AG04450 (cell line): ENCODE data around the gene APP. TPM values are rescaled to one million over a fixed set of nuclear protein-coding genes. Genes with fewer than 3 reads are reported as not detected.

Experiments used
- CTCF ChIA-PET: fragments of 300-600, 350-600 bp; formaldehyde crosslinking; extraction: SDS; loops from one replicate; lab custom pipeline; 2022; ENCODE audit warnings: antibody characterized with exemption, inconsistent platforms; lab: Charles Lee
- POLR2A ChIA-PET: fragments of 350-600 bp; formaldehyde crosslinking; extraction: SDS; loops from one replicate; lab custom pipeline; 2021; ENCODE audit warnings: antibody characterized with exemption, inconsistent platforms; lab: Yijun Ruan, JAX
- DNase-seq: peaks from one replicate; pipeline ENCODE4 v3.0.0-alpha.2; 2011; ENCODE audit warnings: low read depth, low spot score
- H3K27ac ChIP-seq: one replicate; pipeline ENCODE4 v1.5.1; 2012; ENCODE audit warnings: low read depth, low read length, control low read depth
- H3K27me3 ChIP-seq: one replicate; pipeline ENCODE4 v1.6.0; 2012; ENCODE audit warnings: low read length; ENCODE audit not compliant: control insufficient read depth, insufficient read depth
- H3K4me3 ChIP-seq: 2 replicates; pipeline ENCODE4 v1.5.1; 2011; ENCODE audit warnings: mild to moderate bottlenecking, low read depth, low read length, control low read depth
- H3K9me3 ChIP-seq: 2 replicates; pipeline ENCODE4 v1.5.1; 2012; ENCODE audit warnings: low read length; ENCODE audit not compliant: control insufficient read depth, insufficient read depth
- polyA plus RNA-seq: library from polyadenylated mRNA; depleted of rRNA; stranded (reverse); fragments of >200 nt; gene quantifications from 2 replicates; pipeline ENCODE4 v1.2.3, GENCODE V29; 2011
- TF ChIP-seq, protein P1 (sequence below): IDR thresholded peaks from 2 replicates; pipeline ENCODE4 v1.5.1; 2011; ENCODE audit warnings: low read depth, low read length, control low read depth, inconsistent platforms

The APP gene
- polyA plus RNA-seq, 1 experiment, result 870 TPM

DNA sequence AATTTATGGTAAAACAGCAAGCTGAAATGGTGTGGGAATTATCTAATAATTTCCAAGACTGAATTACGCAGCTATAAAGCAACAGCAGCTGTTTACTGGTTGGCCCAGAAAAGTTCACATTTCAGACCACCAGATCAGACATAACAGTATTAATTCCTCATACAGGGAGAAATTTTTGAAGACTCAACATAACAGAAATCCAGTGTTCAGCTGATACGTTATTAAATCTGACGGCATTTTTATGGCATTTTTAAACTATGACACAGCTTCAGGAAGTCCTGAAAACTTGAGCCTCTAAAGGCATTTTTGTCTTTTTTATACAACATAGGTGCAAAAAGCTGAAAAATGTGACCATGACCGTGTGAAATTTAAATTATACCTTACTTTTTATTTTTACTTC lies 91.2 kb downstream of the APP start:
- CTCF ChIA-PET, result interaction anchor here (0.6 to 1.3 kb wide), 2 partner anchors 65 to 91 kb away, joined by 3 to 4 read pairs; partner anchors contain the start of gene APP
- Histone ChIP-seq H3K27me3 (no peaks in the 10 kb centered on the region), H3K4me3 (no peak overlapping the region), H3K27ac (no peak overlapping the region), H3K9me3 (no peaks in the 10 kb centered on the region; the same call in 1 of the 2 replicates)
- TF ChIP-seq, protein P1, sequence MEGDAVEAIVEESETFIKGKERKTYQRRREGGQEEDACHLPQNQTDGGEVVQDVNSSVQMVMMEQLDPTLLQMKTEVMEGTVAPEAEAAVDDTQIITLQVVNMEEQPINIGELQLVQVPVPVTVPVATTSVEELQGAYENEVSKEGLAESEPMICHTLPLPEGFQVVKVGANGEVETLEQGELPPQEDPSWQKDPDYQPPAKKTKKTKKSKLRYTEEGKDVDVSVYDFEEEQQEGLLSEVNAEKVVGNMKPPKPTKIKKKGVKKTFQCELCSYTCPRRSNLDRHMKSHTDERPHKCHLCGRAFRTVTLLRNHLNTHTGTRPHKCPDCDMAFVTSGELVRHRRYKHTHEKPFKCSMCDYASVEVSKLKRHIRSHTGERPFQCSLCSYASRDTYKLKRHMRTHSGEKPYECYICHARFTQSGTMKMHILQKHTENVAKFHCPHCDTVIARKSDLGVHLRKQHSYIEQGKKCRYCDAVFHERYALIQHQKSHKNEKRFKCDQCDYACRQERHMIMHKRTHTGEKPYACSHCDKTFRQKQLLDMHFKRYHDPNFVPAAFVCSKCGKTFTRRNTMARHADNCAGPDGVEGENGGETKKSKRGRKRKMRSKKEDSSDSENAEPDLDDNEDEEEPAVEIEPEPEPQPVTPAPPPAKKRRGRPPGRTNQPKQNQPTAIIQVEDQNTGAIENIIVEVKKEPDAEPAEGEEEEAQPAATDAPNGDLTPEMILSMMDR, result no peak
- POLR2A ChIA-PET, result interaction anchor here (1.2 kb wide), 1 partner anchor 61 kb away, joined by 3 read pairs; no protein-coding TSS in a partner anchor
- no peak for DNase-seq

DNA sequence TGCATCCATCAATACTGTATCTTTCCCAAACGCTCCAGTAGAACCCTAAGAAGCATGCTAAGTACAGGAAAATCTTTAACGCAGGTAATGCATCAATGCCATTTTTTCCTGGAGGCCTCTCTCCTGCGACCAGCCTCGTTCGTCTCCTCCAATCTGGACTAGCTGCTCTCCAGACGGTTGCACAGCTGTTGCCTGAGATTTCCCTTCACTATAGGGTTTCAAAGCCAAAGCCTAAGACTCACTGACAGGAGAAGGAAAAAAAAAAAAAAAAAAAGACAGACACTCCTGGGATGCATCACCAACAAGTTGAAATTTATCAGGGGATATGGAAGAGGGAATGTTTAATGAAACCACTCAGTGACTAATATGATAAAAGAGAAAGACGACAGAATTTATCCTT lies 93.0 kb downstream of the APP start:
- ChIA-PET POLR2A (interaction anchor here (0.5 to 0.6 kb wide), 2 partner anchors 20 to 21 kb away, joined by 3 to 5 read pairs; no protein-coding TSS in a partner anchor), CTCF (no interaction called here)
- H3K9me3 ChIP-seq, result no peaks in the 10 kb centered on the region
- H3K27me3 ChIP-seq, result no peaks in the 10 kb centered on the region
- TF ChIP-seq, protein P1, result no peak
- H3K27ac ChIP-seq, result no peak overlapping the region
- H3K4me3 ChIP-seq, result no peak overlapping the region
- DNase-seq, result no peak

DNA sequence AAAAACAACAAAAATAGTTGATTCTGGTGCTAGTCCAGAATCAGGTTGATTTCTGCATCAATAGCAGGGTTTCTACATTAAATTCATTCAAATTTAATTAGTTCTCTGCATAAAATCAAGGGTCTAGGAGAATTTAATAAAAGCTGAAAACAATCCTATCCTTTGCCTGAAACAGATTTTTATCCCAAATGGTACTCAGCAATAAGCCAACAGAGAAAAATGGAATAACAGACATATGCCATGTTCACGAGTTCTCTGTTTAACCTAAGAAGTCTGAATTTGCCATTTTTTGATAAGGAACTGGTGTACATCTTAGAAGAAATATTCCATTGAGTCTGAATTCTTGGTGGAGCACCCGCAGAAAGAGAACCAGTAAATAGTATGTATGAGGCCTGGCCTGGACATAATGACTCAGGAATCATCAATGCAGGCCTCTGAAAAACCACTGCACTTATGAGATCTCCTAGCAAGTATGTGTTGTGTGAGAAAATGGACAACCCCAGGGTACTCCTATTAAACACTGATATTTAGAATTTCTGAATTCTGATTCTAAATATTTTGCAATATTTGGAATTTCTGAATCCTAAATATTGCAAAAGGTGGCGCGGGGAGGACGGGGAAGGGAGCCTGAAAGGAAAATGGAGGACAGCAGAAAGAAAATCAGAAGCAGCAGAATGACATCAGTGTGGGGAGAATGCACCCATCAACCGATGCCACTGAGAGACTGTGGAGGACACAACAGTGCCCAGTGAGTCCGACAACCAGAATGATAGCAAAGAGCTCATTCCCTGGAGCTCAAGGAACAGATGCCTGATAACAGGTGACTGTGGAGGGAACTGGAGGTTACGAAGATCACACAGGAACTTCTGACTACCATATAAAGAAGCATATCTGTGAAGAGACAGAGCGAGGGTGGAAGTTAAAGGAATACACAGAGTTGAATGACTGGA lies 97.6 kb downstream of the APP start:
- peak; percentile 44 for DNase-seq
- H3K4me3 ChIP-seq, result no peak overlapping the region
- ChIA-PET CTCF (no interaction called here), POLR2A (no interaction called here)
- TF ChIP-seq, protein P1, result no peak
- no peak overlapping the region for H3K27ac ChIP-seq
- no peaks in the 10 kb centered on the region for H3K9me3 ChIP-seq
- no peaks in the 10 kb centered on the region for H3K27me3 ChIP-seq

DNA sequence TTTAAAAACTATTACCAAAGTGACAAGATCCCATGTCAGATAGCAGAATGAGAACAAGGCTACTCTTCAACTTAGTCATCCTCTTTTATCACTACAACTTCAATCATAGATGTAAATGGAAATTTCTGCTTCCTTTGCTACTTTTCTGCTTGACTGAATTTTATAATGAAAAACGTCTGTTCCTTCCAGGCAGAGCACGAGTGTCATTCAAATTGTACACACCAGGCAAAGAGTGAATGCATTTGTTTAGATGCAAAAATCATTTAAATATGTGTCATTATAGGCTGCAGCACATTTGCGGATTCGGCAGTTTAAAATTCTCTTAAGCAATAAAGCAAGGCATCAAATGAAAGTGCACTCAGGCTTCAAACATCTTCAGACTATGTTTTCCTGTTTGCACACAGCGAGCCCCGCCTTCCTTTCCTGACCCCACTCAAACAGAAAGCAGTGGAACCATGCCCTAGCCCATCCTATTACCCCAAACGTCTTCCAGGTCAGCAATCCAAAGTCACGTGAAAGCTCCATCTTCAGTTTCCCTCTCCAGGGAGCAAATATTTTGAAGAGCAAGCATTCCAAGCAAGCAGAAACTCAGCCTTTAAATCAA lies 99.6 kb downstream of the APP start:
- CTCF ChIA-PET, result no interaction called here
- DNase-seq, result no peak
- H3K9me3 ChIP-seq, result no peaks in the 10 kb centered on the region
- H3K27me3 ChIP-seq, result no peaks in the 10 kb centered on the region
- POLR2A ChIA-PET, result interaction anchor here (0.9 kb wide), 1 partner anchor 83 kb away, joined by 3 read pairs; no protein-coding TSS in a partner anchor
- no peak overlapping the region for H3K27ac ChIP-seq
- H3K4me3 ChIP-seq, result no peak overlapping the region; the same call in 1 of the 2 replicates
- TF ChIP-seq, protein P1, result no peak
